HG02588 (cell line): Measurements from ENCODE around the gene KIRREL3.

Experiments
- ATAC-seq: cut with Tn5 transposase; IDR thresholded peaks from one replicate; pipeline ENCODE4 v1.9.1; 2021; ENCODE audit warnings: mild to moderate bottlenecking, moderate library complexity; ENCODE audit not compliant: unreplicated experiment

KIRREL3 gene

GRCh38 chr11:126800009-126800408 lies 200.6 kb downstream of the KIRREL3 start:
- ATAC-seq, result no peak

GRCh38 chr11:126797457-126798169 lies 203.0 kb downstream of the KIRREL3 start:
- no peak for ATAC-seq

GRCh38 chr11:126793596-126793995 lies 207.0 kb downstream of the KIRREL3 start:
- no peak for ATAC-seq

- ATAC-seq, result no peak
Observed at GRCh38 chr11:126791991-126792390, 208.6 kb downstream of the KIRREL3 start.

GRCh38 chr11:126791446-126791845 lies 209.1 kb downstream of the KIRREL3 start:
- ATAC-seq, result no peak

GRCh38 chr11:126790550-126791081 lies 210.0 kb downstream of the KIRREL3 start:
- no peak for ATAC-seq

- ATAC-seq, result no peak
Observed at GRCh38 chr11:126782810-126783209, 217.8 kb downstream of the KIRREL3 start.

DNA sequence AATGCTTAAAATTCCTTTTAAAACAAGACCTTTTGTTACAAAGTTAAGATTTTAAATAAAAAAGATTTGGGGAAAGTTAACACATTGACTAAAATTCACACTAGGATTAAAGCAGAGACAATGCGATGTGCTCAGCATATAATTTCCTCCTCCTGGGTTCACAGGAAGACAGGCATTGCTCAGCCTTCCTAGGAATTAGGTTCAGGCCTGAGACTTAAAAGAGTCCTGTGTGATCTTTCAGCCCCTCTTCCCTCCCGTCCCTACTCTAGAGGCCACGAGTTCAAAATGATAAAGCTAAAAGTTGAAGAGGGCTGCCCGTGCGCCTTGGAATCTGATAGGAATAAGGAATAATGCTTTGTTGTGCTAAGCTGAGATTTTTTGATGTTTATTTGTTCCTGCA lies 218.6 kb downstream of the KIRREL3 start:
- no peak for ATAC-seq

- ATAC-seq, result no peak
Observed at GRCh38 chr11:126776119-126776518, 224.5 kb downstream of the KIRREL3 start.

DNA sequence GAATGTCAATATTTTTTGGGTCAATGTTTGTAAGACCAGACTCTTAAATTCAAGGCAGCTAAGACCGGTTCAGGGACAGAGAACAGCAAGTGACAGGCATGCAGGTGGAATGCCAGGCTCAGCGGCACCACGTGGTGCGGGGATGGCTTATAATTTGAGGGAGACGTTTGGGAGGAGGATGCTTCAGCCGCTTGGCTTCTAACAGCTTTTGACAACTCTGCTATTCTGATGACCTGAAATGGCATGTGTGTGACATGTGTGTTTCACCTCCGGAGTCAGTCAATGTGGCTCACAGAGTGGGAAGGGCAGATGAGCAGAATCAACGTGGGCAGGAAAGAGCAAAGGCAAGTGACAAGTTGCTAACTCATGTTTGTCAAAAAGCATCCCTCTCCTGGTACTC lies 228.3 kb downstream of the KIRREL3 start:
- no peak for ATAC-seq

DNA sequence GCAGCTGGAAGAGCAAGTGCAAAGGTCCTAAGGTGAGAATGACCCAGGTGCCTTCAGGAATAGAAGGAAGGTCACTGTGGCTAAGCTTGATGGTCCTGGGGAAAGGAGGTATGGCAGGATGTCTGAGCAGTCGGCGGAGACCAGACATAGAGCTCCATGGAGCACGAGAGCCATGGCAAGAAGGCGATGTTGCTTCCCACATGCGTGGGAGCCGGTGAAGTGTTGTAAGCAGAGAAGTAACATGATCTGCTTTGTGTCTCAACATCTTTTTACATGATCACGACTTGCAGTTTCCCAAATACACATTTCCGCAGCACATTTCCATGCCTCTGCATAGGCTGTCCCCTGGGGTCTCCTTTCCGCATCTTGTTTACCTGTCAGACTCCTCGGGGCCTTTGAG lies 231.9 kb downstream of the KIRREL3 start:
- ATAC-seq, result no peak

DNA sequence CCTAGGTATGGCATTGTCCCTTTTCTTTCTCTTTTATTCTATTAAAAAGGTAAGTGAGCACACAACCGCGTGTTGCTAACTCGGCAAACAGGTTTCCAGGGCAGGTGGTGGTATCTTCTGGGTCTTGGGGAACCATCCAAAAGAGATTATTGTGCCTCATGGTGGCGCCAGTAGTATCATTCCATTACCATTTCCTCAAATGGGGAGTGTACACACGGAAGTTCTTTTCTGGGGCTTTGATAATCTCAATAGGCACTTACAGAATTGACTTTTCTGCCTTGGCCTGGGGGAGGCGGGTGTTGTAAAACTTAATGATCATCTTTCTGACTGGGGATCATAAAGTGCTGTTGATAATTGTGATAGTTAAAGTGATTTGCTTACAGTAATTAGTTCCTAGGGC lies 234.1 kb downstream of the KIRREL3 start:
- ATAC-seq, result no peak

DNA sequence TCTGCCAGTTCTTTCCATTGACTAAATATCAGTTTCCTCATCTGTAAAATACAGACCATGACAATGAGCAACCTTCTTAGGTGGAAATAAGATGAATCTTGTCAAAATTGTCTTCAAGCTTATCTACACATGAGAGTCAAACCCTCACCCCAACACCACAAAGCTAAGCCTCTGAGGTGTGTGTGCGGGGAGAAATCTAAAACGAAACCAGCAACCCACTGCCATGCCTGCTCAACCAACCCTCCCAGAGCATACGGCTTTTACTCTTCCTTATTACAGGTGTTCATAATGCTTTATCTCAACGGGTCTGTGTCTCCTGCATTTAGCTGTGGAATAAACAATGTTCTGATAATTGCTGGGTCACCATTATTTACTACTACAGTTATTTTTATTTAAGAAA lies 235.4 kb downstream of the KIRREL3 start:
- ATAC-seq, result no peak

DNA sequence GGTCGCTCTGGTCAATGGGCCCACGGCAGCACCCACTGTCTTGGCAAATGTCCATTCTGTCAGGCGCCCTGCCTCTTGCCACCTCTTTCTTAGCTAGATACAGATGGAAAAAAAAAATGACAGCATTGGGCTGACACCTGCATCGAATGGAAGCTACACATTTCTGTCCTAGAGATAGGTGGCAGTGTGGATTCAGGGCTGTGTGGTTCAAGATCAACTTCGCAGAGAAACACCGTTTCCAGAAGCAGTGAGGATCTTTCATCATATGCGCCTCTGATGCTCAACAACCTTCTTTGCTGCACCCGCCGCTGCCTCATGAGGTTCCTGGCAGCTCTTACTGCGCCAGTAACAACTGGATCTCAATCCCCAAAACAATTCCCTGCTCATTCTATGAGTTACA lies 236.3 kb downstream of the KIRREL3 start:
- no peak for ATAC-seq

DNA sequence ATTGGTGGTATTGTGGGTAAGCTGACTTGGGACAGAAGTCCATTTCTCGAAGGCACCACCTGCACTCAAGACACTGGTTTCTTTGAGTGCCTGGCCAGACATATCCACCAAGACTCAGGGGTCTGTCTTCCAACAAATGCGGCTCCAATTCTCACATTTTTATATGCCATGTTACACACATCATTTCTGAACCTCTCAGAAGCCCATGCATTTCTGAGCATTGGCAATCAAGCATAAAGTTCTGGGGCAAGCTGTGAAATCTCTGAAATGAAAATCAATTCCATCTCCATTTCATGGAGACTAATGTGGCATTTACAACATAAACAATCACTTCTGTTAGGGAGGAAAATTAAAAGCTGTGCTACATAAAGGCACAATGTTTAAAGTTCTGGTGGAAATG lies 243.7 kb downstream of the KIRREL3 start:
- ATAC-seq, result no peak

DNA sequence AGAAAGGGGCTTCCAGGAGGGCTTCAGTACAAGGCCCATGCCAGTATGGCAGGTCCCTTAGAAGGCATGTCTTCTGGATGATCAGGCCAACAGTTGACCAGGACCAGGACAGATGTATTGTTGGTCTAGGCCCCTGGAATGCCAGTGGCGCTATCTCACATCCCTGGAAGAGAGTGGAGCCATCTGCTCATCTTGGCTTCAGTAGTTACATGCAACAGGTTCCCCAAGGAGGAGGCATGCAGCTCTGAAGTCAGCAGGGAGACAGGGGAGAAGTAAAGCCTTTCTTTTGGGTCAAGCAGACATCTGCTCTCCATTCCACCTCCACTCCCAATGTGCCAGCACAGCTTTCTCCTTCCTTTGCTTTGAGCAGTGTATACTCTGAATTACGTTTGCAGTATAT lies 244.1 kb downstream of the KIRREL3 start:
- ATAC-seq, result no peak

GRCh38 chr11:126755526-126755925 lies 245.0 kb downstream of the KIRREL3 start:
- no peak for ATAC-seq

DNA sequence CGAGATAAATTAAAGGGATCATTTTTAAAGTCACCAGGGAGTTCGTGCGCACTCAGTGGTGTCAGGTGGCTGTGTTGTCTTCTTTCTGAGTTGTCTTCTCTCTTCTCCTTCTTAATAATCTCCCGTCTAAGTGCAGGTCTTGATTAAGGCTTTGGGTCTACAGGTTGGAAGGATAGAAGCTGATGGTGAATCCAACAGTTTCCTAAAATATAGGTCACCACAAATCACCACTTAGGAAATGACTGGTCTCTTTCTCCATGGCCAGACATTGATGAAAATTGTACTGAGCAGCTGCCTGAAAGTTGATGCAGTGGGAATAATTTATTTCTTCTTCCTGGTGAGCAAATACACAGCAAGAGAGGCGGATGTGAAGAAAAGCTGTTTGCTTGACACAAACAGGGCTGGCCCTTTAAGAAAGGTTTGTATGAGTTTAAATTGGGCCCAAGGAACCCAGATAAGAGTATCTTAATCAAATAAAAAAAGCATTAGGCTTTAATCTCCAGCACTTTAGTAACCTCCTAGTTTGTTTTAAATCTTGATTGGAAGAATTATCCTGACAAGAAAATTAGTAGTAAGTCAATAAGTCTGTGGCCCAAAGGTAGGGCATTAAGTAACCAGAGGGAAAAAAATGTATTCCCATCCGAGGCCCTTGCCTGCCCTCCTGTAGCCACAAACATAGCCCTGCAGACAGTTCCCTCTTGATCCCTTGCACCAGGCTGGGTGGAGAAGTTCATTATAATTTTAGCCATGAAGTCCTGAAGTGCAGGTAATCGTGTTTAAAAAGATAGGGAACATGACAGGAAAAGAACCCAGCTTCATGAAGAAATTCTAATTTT lies 245.8 kb downstream of the KIRREL3 start:
- no peak for ATAC-seq

DNA sequence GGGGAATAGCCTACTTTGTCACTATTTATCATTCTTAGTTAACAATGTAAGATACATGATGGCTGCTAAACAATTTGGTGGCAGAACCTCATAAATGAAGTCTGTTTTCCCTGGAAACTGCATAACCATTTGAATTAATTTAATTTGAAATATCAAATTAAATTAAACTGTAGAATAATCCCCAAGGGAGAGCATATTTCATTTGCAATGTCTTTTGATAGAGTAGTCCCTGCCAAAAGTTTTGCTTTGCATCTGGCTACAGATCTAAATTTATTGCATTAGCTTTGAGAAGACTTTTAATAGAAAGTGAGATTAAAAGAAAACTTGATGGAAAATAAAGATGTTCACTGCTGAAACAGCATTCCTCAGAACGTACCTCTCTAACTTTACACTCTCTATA lies 246.6 kb downstream of the KIRREL3 start:
- ATAC-seq, result no peak

GRCh38 chr11:126751242-126751641 lies 249.3 kb downstream of the KIRREL3 start:
- ATAC-seq, result no peak

- no peak for ATAC-seq
Observed at GRCh38 chr11:126748793-126749192, 251.8 kb downstream of the KIRREL3 start.
